GM12878 (cell line): ENCODE results near the gene PLD4. TPM values are rescaled to one million over a fixed set of nuclear protein-coding genes. Genes with fewer than 3 reads are reported as not detected.

Source experiments
- ATAC-seq: fragments of 200-7000 bp; cut with Tn5 transposase; 3 replicates; pipeline ENCODE4 v1.9.1; 2020; ENCODE audit warnings: mild to moderate bottlenecking, moderate library complexity
- BruUV-seq: library from RNA; stranded (reverse); fragments of 400-500 nt; replicated peaks from 2 replicates; lab custom pipeline; 2021; lab: Mats Ljungman, UMichigan
- CTCF ChIA-PET: fragments of 300-600 bp; sonication (Branson Sonifier 250); formaldehyde crosslinking; extraction: SDS; loops from one replicate; lab custom pipeline; 2021; ENCODE audit warnings: inconsistent platforms; lab: Yijun Ruan, JAX
- POLR2A ChIA-PET: fragments of 350-600 bp; formaldehyde crosslinking; extraction: SDS; loops from one replicate; lab custom pipeline; 2021; ENCODE audit warnings: inconsistent platforms; lab: Charles Lee
- RAD21 ChIA-PET: fragments of 300-600 bp; sonication (Branson Sonifier 250); formaldehyde crosslinking; loops from one replicate; lab custom pipeline; 2023; ENCODE audit warnings: antibody characterized with exemption; ENCODE audit not compliant: unreplicated experiment; lab: Charles Lee
- SMC1A ChIA-PET: fragments of 300-600 bp; sonication (Branson Sonifier 250); formaldehyde crosslinking; loops from one replicate; lab custom pipeline; 2023; ENCODE audit not compliant: unreplicated experiment, uncharacterized antibody; lab: Charles Lee
- DNase-seq: peaks from one replicate; pipeline ENCODE4 v3.0.0-alpha.2; 2011; ENCODE audit warnings: low read depth, low spot score
- FAIRE-seq: peaks from 3 replicates; lab custom pipeline; 2011; peaks lifted over from hg19 to GRCh38; lab: Jason Lieb, UNC
- H2AFZ ChIP-seq: 2 replicates; pipeline ENCODE4 v1.6.0; 2011; ENCODE audit warnings: low read depth, low read length, control low read depth; ENCODE audit not compliant: control insufficient read depth
- H3K27ac ChIP-seq: 2 replicates; pipeline ENCODE4 v1.5.1; 2011; ENCODE audit warnings: control low read depth; ENCODE audit not compliant: control insufficient read depth, insufficient read depth
- H3K27me3 ChIP-seq, 2 experiments: replicated peaks in 1 of 2; 2 replicates each; pipeline versions ENCODE4 v1.6.0 to v1.6.1; 2011; ENCODE audit warnings: low read length in 1 of 2; ENCODE audit not compliant: control insufficient read depth in 2 of 2, insufficient read depth in 2 of 2
- H3K36me3 ChIP-seq, 2 experiments: 2 replicates each; pipeline ENCODE4 v1.5.1; 2011; ENCODE audit warnings: low read length in 1 of 2; ENCODE audit not compliant: control insufficient read depth in 2 of 2, insufficient read depth in 2 of 2
- H3K4me1 ChIP-seq: 2 replicates; pipeline ENCODE4 v1.6.1; 2011; ENCODE audit warnings: mild to moderate bottlenecking, low read length, moderate library complexity, mixed read lengths; ENCODE audit not compliant: control insufficient read depth, insufficient read depth
- H3K4me2 ChIP-seq: 2 replicates; pipeline ENCODE4 v1.6.0; 2011; ENCODE audit warnings: control low read depth; ENCODE audit not compliant: control insufficient read depth, insufficient read depth
- H3K4me3 ChIP-seq: fragments of 200-600 bp; sonication (generic); 2 replicates; pipeline ENCODE4 v1.5.1; 2016
- H3K79me2 ChIP-seq: 2 replicates; pipeline ENCODE4 v1.6.0; 2011; ENCODE audit warnings: low read length; ENCODE audit not compliant: control insufficient read depth, insufficient read depth
- H3K9ac ChIP-seq: 2 replicates; pipeline ENCODE4 v1.8.0; 2011; ENCODE audit warnings: low read length, control low read depth, mixed read lengths; ENCODE audit not compliant: control insufficient read depth, insufficient read depth
- H3K9me3 ChIP-seq: replicated peaks from 3 replicates; pipeline ENCODE4 v1.5.1; 2011; ENCODE audit warnings: mild to moderate bottlenecking, low read length; ENCODE audit not compliant: control insufficient read depth, insufficient read depth
- H4K20me1 ChIP-seq: 2 replicates; pipeline ENCODE4 v1.6.0; 2011; ENCODE audit not compliant: control insufficient read depth, insufficient read depth
- HDGF ChIP-seq: fragments of 450-650 bp; IDR thresholded peaks from 2 replicates; pipeline ENCODE4 v1.6.1; 2016; ENCODE audit warnings: antibody characterized with exemption
- POLR2A ChIP-seq: IDR thresholded peaks from 2 replicates; pipeline ENCODE4 v1.6.1; 2011; ENCODE audit warnings: low read depth, mild to moderate bottlenecking, low read length
- RAD21 ChIP-seq: IDR thresholded peaks from 2 replicates; pipeline ENCODE4 v1.6.1; 2011; ENCODE audit warnings: mild to moderate bottlenecking, low read depth, low read length, moderate library complexity; ENCODE audit not compliant: insufficient read depth
- TBL1XR1 ChIP-seq: IDR thresholded peaks from 2 replicates; pipeline ENCODE4 v1.6.1; 2012; ENCODE audit warnings: low read depth, low read length, improper control_type of control experiment
- WGBS: methylation state at CpG from one replicate; pipeline ENCODE4 v1.1.6; 2016; ENCODE audit warnings: low lambda C conversion rate; ENCODE audit not compliant: insufficient replicate concordance, insufficient coverage; ENCODE audit errors: missing lambda C conversion rate; 5-methylcytosine and 5-hydroxymethylcytosine counted together
- in situ Hi-C: fragments of 300-500 bp; cut with MboI; formaldehyde crosslinking; loops from 9 replicates; pipeline ENCODE4 v1.14.3; 2018; ENCODE audit warnings: mixed read lengths
- intact Hi-C: fragments of 100-400 bp; cut with micrococcal nuclease; formaldehyde crosslinking; loops from one replicate; pipeline ENCODE4 v1.14.2; 2022; ENCODE audit not compliant: unreplicated experiment
- polyA plus RNA-seq, 11 experiments: library from polyadenylated mRNA; depleted of rRNA in 4 of 11; unstranded in 6 of 11; stranded (reverse) in 5 of 11; fragments of >200 nt; fragmentation: Nextera tagmentation in 4 of 11; fragmentation: Illumina TruSeq in 1 of 11; extraction: Ambion mirVana in 4 of 11; extraction: Trizol in 1 of 11; gene quantifications; 1 replicate in 1 of 11; 2 replicates in 10 of 11; pipeline versions ENCODE4 v1.2.1 to v1.2.3, GENCODE V29; 2011 to 2016; ENCODE audit warnings: inconsistent platforms in 2 of 11, missing spikeins in 2 of 11, low read depth in 1 of 11
- total RNA-seq, 4 experiments: library from RNA; depleted of rRNA in 3 of 4; stranded (reverse); fragments of >200 nt in 3 of 4; fragmentation: Illumina TruSeq in 1 of 4; extraction: Trizol in 1 of 4; gene quantifications; 2 replicates each; pipeline versions ENCODE4 v1.2.1 to v1.2.3, GENCODE V29; 2013 to 2021
- TF ChIP-seq, protein P1 (sequence below): fragments of 450-650 bp; IDR thresholded peaks from 2 replicates; pipeline ENCODE4 v1.6.1; 2016; ENCODE audit warnings: mild to moderate bottlenecking, moderate library complexity, borderline replicate concordance

Gene PLD4
- total and polyA plus RNA-seq, 10 of the 15 experiments (the other 5 are each of a cell fraction or from before 2014, with no cell fraction given) = 0.20 to 57.7 (median 9.9) TPM

GRCh38 chr14:104979758-104980610 lies 55.3 kb downstream of the PLD4 start:
- FAIRE-seq = peak; percentile 41

DNA sequence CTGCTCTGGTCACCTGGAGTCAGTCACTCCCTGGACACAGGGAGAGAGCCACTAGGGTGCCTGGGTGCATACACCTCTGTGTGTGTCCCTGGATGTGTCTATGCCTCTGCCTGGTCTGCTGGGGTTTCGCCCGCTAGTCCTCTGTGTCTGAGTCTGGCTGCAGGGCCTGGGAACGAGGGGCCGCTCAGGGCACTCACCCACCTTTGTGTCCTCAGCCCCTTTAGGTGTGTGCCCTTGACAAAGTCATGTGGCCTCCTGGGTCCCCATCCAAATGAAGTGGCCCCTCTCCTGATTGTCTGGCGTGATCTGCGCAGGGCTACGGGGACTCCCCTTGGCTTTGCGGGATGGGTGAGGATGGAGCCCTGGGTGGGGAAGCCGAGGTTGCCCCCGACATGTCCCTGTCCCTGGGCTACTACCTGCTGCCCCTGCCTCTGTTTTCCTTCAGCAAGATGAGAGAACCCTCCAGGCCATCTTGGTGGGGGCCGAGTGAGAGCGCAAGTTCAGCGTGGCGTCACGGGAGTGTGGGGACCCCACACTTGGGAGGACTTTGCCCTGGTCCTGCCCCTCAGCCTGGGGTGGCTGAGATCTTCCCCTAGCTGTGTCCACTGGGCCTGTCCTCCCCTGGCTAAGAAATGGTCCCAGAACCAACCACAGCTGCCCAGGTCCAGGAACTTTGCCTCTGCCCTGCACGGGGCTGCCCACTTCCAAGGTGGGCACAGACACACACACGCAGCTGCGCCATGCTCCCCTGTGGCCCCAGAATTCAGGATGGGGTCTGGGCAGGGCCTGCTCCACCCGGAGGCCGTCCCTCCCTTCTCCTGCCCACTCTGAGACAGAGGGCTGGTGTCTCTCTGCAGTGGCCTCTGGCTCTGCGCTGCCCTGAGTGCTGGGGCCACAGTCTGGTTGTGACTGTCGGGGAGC lies 56.2 kb downstream of the PLD4 start:
- H3K27me3 ChIP-seq = peaks cover 4 to 7% of the 10 kb centered on the region in 2 experiments
- H3K4me1 ChIP-seq = no peaks in the 10 kb centered on the region; the same call in 1 of the 2 replicates
- no peak for FAIRE-seq
- no peak overlapping the region for H2AFZ ChIP-seq
- no TSS peak for BruUV-seq
- TF ChIP-seq POLR2A = no peak
- TF ChIP-seq, protein P1, sequence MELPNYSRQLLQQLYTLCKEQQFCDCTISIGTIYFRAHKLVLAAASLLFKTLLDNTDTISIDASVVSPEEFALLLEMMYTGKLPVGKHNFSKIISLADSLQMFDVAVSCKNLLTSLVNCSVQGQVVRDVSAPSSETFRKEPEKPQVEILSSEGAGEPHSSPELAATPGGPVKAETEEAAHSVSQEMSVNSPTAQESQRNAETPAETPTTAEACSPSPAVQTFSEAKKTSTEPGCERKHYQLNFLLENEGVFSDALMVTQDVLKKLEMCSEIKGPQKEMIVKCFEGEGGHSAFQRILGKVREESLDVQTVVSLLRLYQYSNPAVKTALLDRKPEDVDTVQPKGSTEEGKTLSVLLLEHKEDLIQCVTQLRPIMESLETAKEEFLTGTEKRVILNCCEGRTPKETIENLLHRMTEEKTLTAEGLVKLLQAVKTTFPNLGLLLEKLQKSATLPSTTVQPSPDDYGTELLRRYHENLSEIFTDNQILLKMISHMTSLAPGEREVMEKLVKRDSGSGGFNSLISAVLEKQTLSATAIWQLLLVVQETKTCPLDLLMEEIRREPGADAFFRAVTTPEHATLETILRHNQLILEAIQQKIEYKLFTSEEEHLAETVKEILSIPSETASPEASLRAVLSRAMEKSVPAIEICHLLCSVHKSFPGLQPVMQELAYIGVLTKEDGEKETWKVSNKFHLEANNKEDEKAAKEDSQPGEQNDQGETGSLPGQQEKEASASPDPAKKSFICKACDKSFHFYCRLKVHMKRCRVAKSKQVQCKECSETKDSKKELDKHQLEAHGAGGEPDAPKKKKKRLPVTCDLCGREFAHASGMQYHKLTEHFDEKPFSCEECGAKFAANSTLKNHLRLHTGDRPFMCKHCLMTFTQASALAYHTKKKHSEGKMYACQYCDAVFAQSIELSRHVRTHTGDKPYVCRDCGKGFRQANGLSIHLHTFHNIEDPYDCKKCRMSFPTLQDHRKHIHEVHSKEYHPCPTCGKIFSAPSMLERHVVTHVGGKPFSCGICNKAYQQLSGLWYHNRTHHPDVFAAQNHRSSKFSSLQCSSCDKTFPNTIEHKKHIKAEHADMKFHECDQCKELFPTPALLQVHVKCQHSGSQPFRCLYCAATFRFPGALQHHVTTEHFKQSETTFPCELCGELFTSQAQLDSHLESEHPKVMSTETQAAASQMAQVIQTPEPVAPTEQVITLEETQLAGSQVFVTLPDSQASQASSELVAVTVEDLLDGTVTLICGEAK = no peak
- ChIA-PET POLR2A (no interaction called here), RAD21 (no interaction called here), SMC1A (no interaction called here), CTCF (interaction anchor here (1.2 to 1.3 kb wide), 2 partner anchors 46 to 65 kb away, joined by 3 to 6 read pairs; no protein-coding TSS in a partner anchor)
- no peaks in the 10 kb centered on the region for H3K36me3 ChIP-seq
- intact Hi-C loops (no loop called here), in situ Hi-C loops (loop anchor here (5.0 kb wide), 1 partner anchor 66 kb away; no protein-coding TSS in a partner anchor)
- H3K4me2 ChIP-seq = no peak overlapping the region
- H3K9ac ChIP-seq = no peak overlapping the region
- WGBS = 66% methylated on average over 22 of the region's 22 CpGs
- H4K20me1 ChIP-seq = no peaks in the 10 kb centered on the region
- no peaks in the 10 kb centered on the region for H3K9me3 ChIP-seq
- DNase-seq = no peak
- H3K79me2 ChIP-seq = no peaks in the 10 kb centered on the region
- no peak for ATAC-seq
- H3K4me3 ChIP-seq = no peak overlapping the region
- no peak overlapping the region for H3K27ac ChIP-seq

More at GRCh38 chr14:104979758-104980610, 55.3 kb downstream of the PLD4 start:
- intact Hi-C loops (loop anchor here (10.0 kb wide), 1 partner anchor 85 kb away; no protein-coding TSS in a partner anchor), in situ Hi-C loops (loop anchor here (5.0 kb wide), 1 partner anchor 67 kb away; no protein-coding TSS in a partner anchor)
- no peaks in the 10 kb centered on the region; the same call in 1 of the 2 replicates for H3K4me1 ChIP-seq
- CTCF ChIA-PET = no interaction called here
- DNase-seq = no peak
- ATAC-seq = no peak
- H3K36me3 ChIP-seq = no peaks in the 10 kb centered on the region
- no peaks in the 10 kb centered on the region for H4K20me1 ChIP-seq
- RAD21 ChIA-PET = no interaction called here
- peaks cover 7 to 10% of the 10 kb centered on the region in 2 experiments for H3K27me3 ChIP-seq
- WGBS = 48% methylated on average over 18 of the region's 19 CpGs
- H3K4me3 ChIP-seq = no peak overlapping the region
- POLR2A ChIA-PET = no interaction called here
- no TSS peak for BruUV-seq
- H2AFZ ChIP-seq = no peak overlapping the region
- SMC1A ChIA-PET = no interaction called here
- H3K9me3 ChIP-seq = no peaks in the 10 kb centered on the region
- TF ChIP-seq RAD21 = no peak
- no peak for TF ChIP-seq TBL1XR1
- TF ChIP-seq HDGF = no peak
- no peak overlapping the region for H3K27ac ChIP-seq
- H3K79me2 ChIP-seq = no peaks in the 10 kb centered on the region
- no peak overlapping the region for H3K9ac ChIP-seq
- H3K4me2 ChIP-seq = no peak overlapping the region
